Activated naive CD4-positive, alpha-beta T cell treated with anti-CD3 and anti-CD28 coated beads, Interleukin-2, amount 50 U/mL, for 16 hours (primary cell): ENCODE measurements around the gene SH2D6.

Source experiments
- DNase-seq: peaks from one replicate; pipeline ENCODE4 v3.0.0-alpha.2; 2020

Gene SH2D6

GRCh38 chr2:85440729-85441128 is 22.2 kb downstream of the SH2D6 start:
- DNase-seq: no peak

- no peak for DNase-seq
These were observed 23.4 kb downstream of the SH2D6 start for GRCh38 chr2:85441864-85442263.

GRCh38 chr2:85444629-85445172 is 26.2 kb downstream of the SH2D6 start:
- no peak for DNase-seq

GRCh38 chr2:85445316-85446295 is 27.1 kb downstream of the SH2D6 start:
- DNase-seq: no peak

- no peak for DNase-seq
These were observed 28.0 kb downstream of the SH2D6 start for GRCh38 chr2:85446296-85447221.

GRCh38 chr2:85447222-85447585 is 28.7 kb downstream of the SH2D6 start:
- DNase-seq: no peak

- no peak for DNase-seq
These were observed 30.1 kb downstream of the SH2D6 start for GRCh38 chr2:85448461-85449213.

GRCh38 chr2:85449214-85449588 is 30.7 kb downstream of the SH2D6 start:
- no peak for DNase-seq

- DNase-seq: no peak
These were observed 33.7 kb downstream of the SH2D6 start for GRCh38 chr2:85452237-85452636.

GRCh38 chr2:85453571-85453970 is 35.1 kb downstream of the SH2D6 start:
- no peak for DNase-seq

GRCh38 chr2:85455552-85456090 is 37.1 kb downstream of the SH2D6 start:
- no peak for DNase-seq

GRCh38 chr2:85457043-85457442 is 38.5 kb downstream of the SH2D6 start:
- no peak for DNase-seq

- DNase-seq: no peak
These were observed 39.4 kb downstream of the SH2D6 start for GRCh38 chr2:85457877-85458316.

GRCh38 chr2:85458601-85459563 is 40.4 kb downstream of the SH2D6 start:
- no peak for DNase-seq

GRCh38 chr2:85459771-85460170 is 41.3 kb downstream of the SH2D6 start:
- no peak for DNase-seq

- DNase-seq: no peak
These were observed 43.8 kb downstream of the SH2D6 start for GRCh38 chr2:85462322-85462721.

- no peak for DNase-seq
These were observed 49.7 kb downstream of the SH2D6 start for GRCh38 chr2:85468096-85468703.

- DNase-seq: no peak
These were observed 50.3 kb downstream of the SH2D6 start for GRCh38 chr2:85468704-85469349.

GRCh38 chr2:85470850-85471800 is 52.6 kb downstream of the SH2D6 start:
- no peak for DNase-seq
